ENCODE results near the gene CMIP. TPM values are rescaled to one million over a fixed set of nuclear protein-coding genes. Genes with fewer than 3 reads are reported as not detected.
"Not testable (repeated sequence)": the region's sequence is repeated elsewhere in the genome, so short reads cannot be mapped to it uniquely, and the experiment has no call there.

Gene CMIP
- total RNA-seq, 1 experiment from 2014 or later = 4.1 TPM

- no peak for DNase-seq (ENCODE audit: low spot score)
Measured at GRCh38 chr16:81517629-81518438, 73.2 kb downstream of the CMIP start.

DNA sequence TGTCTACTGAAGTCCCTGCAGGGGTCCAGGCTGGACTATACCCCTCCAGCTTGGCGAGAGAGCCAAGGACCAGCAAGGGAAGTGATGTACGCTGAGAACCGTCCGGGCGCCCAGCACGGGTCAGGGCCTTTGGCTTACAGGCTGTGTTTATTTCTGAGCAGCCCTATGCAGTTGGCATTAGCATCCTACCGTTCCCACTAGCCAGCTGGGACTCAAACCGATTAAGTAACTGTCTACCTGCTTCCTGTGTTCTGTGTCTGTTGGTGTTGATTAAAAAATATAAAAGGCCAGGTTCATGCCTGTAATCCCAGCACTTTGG, 73.8 kb downstream of the CMIP start:
- DNase-seq (ENCODE audit: low spot score) = no peak

- no peak for DNase-seq (ENCODE audit: low spot score)
Measured at GRCh38 chr16:81519301-81520150, 74.9 kb downstream of the CMIP start.

DNA sequence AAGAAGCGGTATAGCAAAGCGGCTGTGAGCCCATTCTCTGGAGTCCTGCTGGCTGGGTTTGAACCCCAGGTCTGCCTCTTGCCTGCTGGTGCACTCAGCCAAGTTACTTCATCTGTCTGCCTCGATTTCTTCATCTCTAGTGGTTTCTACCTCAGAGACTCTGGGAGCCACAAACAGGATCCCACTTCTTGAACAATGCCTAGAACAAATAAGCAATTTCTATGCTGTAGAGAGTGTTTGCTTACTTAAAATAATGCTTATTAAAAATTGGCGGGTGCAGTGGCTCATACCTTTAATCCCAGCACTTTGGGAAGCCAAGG, 75.5 kb downstream of the CMIP start:
- no peak for DNase-seq (ENCODE audit: low spot score)

- no peak for DNase-seq (ENCODE audit: low spot score)
Measured at GRCh38 chr16:81520560-81521135, 76.0 kb downstream of the CMIP start.

- DNase-seq (ENCODE audit: low spot score) = no peak
Measured at GRCh38 chr16:81521141-81521626, 76.6 kb downstream of the CMIP start.

GRCh38 chr16:81522108-81522701, 77.6 kb downstream of the CMIP start:
- DNase-seq (ENCODE audit: low spot score) = no peak

GRCh38 chr16:81522851-81523250, 78.2 kb downstream of the CMIP start:
- not testable (repeated sequence) for DNase-seq (ENCODE audit: low spot score)

DNA sequence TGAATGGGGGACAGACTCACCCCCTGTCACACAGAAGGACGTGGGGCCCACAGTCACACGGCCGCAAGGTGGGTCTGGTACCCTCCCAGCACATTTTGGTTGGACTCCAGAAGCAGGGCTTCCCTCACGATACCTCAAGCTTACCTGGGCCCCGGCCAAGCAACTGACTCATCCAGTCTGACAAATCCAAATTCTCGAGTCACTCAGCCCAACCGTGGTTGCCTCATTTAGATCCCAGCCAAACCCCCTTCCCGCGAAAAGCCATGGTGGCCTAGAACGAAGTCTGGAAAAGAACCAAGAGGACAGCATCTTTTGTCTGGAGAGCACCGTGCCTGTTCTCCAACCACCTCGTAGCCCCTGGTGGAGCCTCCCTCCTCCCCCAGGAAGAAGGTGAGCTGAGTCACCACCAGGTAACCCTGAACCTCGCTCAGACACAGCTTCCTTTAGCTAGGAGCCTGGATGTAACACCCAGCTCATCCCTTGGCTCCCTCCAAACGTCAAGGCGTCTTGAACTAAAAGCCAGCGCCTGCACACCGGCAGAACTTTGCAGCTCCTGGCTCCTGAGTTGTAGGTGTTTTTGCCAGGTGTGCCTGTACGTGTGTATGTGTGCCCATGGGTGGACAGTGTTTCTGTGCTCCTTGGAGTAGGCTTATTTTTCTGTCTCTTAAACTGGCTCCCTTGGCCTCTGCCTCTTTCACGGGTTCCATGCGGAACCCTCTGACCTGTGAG, 78.9 kb downstream of the CMIP start:
- peak; percentile 65 for DNase-seq (ENCODE audit: low spot score)

GRCh38 chr16:81524382-81524781, 79.8 kb downstream of the CMIP start:
- DNase-seq (ENCODE audit: low spot score) = no peak

DNA sequence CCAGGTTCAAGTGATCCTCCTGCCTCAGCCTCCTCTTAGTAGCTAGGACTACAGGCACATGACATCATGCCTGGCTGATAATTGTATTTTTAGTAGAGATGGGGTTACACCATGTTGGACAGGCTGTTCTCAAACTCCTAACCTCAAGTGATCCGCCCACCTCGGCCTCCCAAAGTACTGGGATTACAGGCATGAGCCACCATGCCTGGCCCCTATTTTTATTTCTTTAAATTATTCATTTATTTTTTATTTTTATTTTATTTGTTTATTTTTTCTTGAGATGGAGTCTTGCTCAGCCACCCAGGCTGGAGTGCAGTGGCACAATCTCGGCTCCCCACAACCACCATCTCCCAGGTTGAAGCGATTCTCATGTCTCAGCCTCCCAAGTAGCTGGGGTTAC, 80.3 kb downstream of the CMIP start:
- DNase-seq (ENCODE audit: low spot score) = not testable (repeated sequence)

- no peak for DNase-seq (ENCODE audit: low spot score)
Measured at GRCh38 chr16:81526199-81526598, 81.6 kb downstream of the CMIP start.

DNA sequence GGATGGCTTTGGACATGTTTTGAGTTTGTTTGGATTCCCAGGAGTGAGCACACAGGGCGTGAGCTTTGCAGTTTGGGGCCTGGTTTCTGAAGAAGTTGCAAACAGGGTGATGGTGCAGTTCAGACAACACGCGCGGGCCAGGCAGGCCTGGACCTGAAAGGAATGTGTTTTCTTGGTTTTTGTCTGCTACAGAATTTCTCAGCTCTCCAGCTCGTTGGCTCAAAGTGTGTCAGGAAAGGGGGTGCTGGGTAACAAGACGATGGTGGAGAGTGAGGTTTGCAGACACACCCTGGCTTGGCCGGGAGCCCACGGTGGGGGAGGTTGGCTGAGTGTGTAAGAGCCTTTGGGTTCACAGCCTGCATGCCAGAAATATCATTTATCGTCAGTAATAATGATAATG, 82.3 kb downstream of the CMIP start:
- no peak for DNase-seq (ENCODE audit: low spot score)

- no peak for DNase-seq (ENCODE audit: low spot score)
Measured at GRCh38 chr16:81527477-81528178, 83.0 kb downstream of the CMIP start.

GRCh38 chr16:81528256-81528655, 83.6 kb downstream of the CMIP start:
- no peak for DNase-seq (ENCODE audit: low spot score)

DNA sequence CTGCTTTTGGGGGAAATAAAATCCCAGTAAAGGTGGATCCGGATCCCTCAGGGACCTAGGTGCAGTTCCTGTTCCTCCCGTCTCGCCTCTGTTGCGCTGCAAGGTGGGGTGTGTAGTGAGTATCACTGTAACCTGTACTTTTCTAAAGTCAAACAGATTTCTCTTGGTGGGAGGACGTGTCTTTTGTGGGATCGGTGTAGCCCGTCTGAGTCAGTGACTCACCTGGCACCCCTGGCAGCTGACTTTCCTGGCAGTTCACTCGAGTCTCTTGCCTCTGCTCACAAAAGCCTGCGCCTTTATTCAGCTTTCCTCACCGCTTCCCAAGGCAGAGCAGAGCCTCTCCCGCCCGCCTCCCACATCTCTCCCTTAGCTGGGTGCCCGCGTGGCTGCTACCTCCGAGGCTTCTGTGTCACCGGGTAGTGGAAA, 85.7 kb downstream of the CMIP start:
- DNase-seq (ENCODE audit: low spot score) = no peak

DNA sequence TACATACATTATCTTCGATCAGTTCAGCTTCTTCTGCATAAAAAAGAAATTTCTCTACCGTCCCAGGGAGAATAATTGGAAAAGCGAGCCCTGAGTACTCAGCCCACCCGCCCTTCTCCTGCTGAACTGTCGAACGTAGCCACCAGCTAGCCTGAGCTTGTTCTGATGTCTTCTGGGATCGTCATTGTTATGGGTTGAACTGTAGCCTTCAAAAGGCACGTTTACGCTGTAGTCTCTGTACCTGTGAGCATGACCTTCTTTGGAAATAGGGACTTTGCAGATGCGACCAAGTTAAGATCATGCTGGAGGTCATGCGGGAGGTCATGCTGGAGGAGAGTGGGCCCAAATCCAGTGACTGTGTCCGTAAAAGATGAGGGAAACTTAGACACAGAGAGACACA, 86.2 kb downstream of the CMIP start:
- no peak for DNase-seq (ENCODE audit: low spot score)

- no peak for DNase-seq (ENCODE audit: low spot score)
Measured at GRCh38 chr16:81531419-81531821, 86.8 kb downstream of the CMIP start.

DNA sequence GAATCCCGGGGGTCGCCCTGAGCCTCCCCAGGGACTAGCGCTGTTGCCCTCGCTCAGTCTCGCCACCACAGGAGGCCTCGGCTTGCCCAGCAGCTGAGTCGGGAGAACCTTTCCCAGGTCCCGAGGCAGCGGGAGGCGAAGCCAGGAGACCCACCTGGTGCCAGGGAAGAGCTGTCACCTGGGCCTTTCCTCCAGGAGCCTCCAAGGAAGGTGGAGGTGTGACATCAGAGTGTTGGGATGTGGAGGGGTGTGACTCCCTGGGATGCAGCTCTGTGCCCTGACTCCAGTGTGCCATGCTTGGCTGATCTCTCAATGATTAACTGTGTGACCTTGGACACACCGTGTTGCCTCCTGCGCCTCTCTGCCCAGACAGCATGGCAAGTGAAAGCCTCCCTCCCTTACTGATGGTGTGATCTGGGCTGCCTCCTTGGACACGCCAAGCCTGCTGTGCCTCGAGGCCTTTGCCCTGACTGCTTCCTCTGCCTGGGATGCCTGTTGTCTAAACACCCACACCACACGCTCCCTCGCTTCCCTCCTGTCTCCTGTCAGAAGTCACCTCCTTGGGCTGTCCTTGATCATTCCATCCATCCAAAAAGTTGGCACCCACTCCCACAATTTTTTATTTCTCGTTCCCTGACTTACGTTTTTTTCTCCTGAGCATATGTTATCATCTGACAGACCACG, 88.0 kb downstream of the CMIP start:
- DNase-seq (ENCODE audit: low spot score) = no peak

- no peak for DNase-seq (ENCODE audit: low spot score)
Measured at GRCh38 chr16:81533175-81533507, 88.5 kb downstream of the CMIP start.

Data from H4 (cell line).